ENCODE data around the gene RAB11FIP3. TPM values are rescaled to one million over a fixed set of nuclear protein-coding genes. Genes with fewer than 3 reads are reported as not detected.
"Not testable (repeated sequence)": the region's sequence is repeated elsewhere in the genome, so short reads cannot be mapped to it uniquely, and the experiment has no call there.

Gene RAB11FIP3
- total RNA-seq, 1 donor from 2014 or later, result 47.0 TPM

DNA sequence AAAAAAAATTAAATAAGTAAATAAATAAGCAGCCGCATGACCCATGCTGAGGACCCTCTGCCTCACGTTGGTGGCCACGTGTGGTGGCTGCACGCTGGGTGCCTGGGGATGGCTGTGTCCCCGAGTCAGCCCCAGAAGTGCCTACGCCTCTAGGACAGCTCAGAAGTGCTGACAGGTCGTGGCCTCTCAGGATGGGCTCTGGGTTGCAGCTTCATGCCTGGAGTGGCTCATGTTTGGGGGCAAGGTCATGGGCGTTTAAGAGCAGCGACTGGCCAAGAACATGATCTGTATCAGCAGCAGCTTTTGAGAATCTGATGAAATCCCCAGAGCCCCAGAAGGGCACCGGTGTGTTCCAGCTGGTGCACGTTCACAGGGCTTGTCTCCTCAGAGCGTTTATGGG is 75.3 kb downstream of the RAB11FIP3 start:
- H3K36me3 ChIP-seq, result peaks cover 8 to 22% of the 10 kb centered on the region in 2 donors
- intact Hi-C loops (cut with DNase I), result no loop called here
- no peaks in the 10 kb centered on the region for H3K4me1 ChIP-seq
- no peaks in the 10 kb centered on the region for H3K9me3 ChIP-seq
- DNase-seq (ENCODE audit: low spot score in 2 of 2), result no peak
- H3K27ac ChIP-seq, result no peak overlapping the region
- H3K4me3 ChIP-seq, result no peak overlapping the region
- TF ChIP-seq, protein P1, sequence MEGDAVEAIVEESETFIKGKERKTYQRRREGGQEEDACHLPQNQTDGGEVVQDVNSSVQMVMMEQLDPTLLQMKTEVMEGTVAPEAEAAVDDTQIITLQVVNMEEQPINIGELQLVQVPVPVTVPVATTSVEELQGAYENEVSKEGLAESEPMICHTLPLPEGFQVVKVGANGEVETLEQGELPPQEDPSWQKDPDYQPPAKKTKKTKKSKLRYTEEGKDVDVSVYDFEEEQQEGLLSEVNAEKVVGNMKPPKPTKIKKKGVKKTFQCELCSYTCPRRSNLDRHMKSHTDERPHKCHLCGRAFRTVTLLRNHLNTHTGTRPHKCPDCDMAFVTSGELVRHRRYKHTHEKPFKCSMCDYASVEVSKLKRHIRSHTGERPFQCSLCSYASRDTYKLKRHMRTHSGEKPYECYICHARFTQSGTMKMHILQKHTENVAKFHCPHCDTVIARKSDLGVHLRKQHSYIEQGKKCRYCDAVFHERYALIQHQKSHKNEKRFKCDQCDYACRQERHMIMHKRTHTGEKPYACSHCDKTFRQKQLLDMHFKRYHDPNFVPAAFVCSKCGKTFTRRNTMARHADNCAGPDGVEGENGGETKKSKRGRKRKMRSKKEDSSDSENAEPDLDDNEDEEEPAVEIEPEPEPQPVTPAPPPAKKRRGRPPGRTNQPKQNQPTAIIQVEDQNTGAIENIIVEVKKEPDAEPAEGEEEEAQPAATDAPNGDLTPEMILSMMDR (IDR thresholded peaks at IDR 0.05), result no peak
- no peaks in the 10 kb centered on the region for H3K27me3 ChIP-seq

DNA sequence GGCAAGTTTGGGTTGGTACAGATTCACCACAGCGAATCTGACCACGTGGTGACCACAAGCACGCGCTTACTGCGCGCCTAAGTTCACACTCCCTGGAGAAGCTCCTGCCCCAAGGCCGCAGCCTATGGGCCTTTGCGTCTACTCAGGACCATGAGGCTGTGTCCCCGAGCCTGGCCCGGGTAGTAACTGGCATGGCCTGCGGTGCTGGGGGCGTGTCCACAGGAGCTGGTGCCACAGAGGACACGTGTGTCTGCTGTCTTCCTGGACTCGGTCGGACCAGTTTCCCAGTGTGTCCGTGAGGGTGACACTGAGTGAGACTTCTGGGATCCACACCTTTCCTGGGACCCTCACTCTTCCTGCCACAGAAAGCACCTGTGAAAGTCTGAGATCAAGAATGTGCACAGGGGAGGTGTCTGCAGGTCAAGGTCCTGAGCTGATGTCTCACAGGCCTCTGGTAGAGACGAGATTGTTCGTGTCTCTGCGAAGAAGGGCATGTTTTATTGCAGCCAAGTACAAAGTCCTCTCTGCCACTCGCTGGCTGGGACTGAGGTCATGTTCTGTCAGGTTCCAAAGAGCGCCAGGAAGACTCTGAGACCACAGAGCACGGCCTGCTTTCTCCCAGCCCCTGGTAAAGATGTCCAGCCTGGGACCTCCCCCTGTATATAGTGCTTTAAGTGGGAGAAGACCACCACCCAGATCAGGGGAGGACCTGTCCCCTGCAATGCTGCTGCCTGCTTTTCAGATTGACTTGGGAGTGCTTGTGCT is 76.9 kb downstream of the RAB11FIP3 start:
- intact Hi-C loops (cut with DNase I), result no loop called here
- Histone ChIP-seq H3K4me1 (no peaks in the 10 kb centered on the region), H3K27ac (no peak overlapping the region), H3K36me3 (peaks cover 15 to 32% of the 10 kb centered on the region in 2 donors), H3K9me3 (no peaks in the 10 kb centered on the region), H3K4me3 (no peak overlapping the region), H3K27me3 (no peaks in the 10 kb centered on the region)
- TF ChIP-seq, protein P1 (IDR thresholded peaks at IDR 0.05), result no peak
- no peak for DNase-seq (ENCODE audit: low spot score in 2 of 2)

DNA sequence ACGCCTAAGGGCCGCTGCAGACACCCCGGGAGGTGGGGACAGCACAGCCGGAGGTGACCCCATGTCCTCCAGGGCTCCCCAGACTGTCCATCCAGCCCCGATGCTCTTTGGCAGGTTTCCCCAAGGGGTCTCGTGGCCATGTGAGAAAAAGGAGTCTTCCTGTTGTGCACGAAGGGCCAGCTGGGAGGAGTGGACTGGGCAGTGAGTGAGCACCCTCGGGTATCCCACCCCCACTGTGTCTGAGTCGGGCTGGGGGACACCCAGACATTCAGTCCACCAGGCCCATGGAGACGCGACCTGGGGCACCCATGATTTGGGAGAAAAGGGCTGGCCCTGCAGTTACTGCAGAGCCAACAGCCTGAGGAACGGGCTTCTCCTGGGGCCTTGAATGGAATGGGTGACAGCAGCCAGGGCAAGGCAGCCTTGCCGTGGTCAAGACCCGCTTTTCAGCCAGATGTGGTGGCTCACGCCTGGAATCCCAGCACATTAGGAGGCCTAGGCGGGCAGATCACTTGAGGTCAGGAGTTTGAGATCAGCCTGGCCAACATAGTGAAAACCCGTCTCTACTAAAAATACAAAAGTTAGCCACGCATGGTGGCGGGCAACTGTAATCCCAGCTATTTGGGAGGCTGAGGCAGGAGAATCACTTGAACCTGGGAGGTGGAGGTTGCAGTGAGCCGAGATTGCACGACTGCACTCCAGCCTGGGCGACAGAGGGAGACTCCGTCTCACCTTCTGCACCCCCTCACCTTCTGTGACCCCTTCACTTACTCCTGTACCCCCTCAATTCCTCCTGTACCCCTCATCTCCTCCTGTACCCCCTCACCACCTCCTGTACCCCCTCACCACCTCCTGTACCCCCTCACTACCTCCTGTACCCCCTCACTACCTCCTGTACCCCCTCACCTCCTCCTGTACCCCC is 78.0 kb downstream of the RAB11FIP3 start:
- intact Hi-C loops (cut with DNase I), result no loop called here
- TF ChIP-seq, protein P1 (IDR thresholded peaks at IDR 0.05), result no peak
- no peaks in the 10 kb centered on the region for H3K9me3 ChIP-seq
- no peaks in the 10 kb centered on the region for H3K4me1 ChIP-seq
- DNase-seq (ENCODE audit: low spot score in 2 of 2), result no peak
- peaks cover 15 to 31% of the 10 kb centered on the region in 2 donors for H3K36me3 ChIP-seq
- H3K4me3 ChIP-seq, result no peak overlapping the region
- no peaks in the 10 kb centered on the region for H3K27me3 ChIP-seq
- H3K27ac ChIP-seq, result no peak overlapping the region

DNA sequence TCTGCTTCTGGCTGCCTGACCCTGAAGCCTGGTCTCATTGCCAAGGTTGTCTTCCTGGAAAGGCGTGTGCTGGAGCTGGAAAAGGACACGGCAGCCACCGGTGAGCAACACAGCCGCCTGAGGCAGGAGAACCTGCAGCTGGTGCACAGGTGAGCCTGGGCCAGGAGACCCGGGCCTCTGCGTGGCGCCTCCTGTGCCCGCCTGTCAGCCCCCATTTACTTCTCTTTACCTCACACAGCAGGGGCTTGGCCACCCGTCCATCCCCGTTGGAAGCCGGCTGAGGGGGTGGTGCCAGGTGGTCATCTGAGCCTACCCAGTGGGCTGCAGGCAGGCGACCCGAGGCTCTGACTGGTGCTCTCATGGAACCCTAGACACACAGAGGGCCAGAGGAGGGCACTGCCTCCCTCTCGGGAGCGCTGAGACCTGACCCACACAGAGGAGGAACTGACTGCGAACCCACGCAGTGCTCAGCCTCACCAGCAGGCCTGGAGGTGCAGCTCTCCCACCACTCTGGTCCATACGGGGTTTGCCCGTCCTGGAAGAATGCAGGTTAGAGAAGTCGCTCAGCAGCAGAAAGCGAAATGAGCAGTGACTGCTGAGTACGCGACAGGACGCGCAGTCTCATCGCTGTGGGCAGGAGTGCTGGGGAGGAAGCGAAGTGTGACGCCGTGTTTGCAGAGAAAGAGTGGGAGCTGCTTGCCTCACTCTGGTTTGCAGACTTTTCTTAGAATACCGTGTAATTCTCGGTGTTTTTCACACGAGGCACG is 80.2 kb downstream of the RAB11FIP3 start:
- Histone ChIP-seq H3K27me3 (no peaks in the 10 kb centered on the region), H3K9me3 (no peaks in the 10 kb centered on the region), H3K36me3 (peaks cover 11 to 33% of the 10 kb centered on the region in 2 donors), H3K4me3 (no peak overlapping the region), H3K4me1 (no peaks in the 10 kb centered on the region), H3K27ac (no peak overlapping the region)
- DNase-seq (ENCODE audit: low spot score in 2 of 2), result no peak
- intact Hi-C loops (cut with DNase I), result no loop called here
- TF ChIP-seq, protein P1 (IDR thresholded peaks at IDR 0.05), result no peak

DNA sequence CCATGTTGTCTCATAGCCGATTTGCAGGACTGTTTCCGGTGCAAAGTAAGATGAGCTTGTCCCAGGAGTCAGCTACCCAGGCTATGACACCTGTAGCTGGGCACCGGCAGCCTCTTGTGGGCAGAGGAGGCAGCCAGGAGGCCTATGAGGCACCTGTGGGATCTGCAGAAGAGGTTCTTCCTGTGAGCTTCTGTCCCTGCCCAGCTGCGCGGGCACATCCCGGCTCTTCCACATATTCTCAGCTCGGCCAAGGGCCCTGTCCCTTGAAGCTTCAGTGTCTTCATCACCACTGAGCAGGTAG is 80.7 kb downstream of the RAB11FIP3 start:
- no peak for DNase-seq (ENCODE audit: low spot score in 2 of 2)
- H3K9me3 ChIP-seq, result no peaks in the 10 kb centered on the region
- intact Hi-C loops (cut with DNase I), result no loop called here
- H3K4me1 ChIP-seq, result no peaks in the 10 kb centered on the region
- H3K4me3 ChIP-seq, result no peak overlapping the region
- H3K27me3 ChIP-seq, result no peaks in the 10 kb centered on the region
- TF ChIP-seq, protein P1 (IDR thresholded peaks at IDR 0.05), result no peak
- no peak overlapping the region for H3K27ac ChIP-seq
- peaks cover 11 to 35% of the 10 kb centered on the region in 2 donors for H3K36me3 ChIP-seq

DNA sequence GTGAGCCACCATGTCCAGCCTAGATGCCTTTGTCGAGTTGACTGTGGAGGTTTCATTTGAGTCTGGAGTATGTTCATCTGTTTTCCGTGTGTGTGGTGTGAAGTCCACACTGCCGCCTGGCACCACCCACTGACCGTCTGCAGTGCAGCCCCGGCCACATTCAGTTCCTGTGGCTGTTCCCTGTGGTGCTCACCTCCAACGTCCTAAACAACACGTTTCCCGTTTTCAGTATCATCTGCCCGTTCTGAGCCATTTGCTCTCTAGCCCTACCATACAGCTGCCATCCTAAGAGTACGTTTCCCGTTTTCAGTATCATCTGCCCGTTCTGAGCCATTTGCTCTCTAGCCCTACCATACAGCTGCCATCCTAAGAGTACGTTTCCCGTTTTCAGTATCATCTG is 82.1 kb downstream of the RAB11FIP3 start:
- H3K4me3 ChIP-seq; DNase-seq (ENCODE audit: low spot score in 2 of 2); intact Hi-C loops (cut with DNase I); H3K27me3 ChIP-seq; H3K27ac ChIP-seq; H3K9me3 ChIP-seq; H3K4me1 ChIP-seq: not testable (repeated sequence)
- H3K36me3 ChIP-seq, result peaks cover 11 to 34% of the 10 kb centered on the region in 2 donors
